ENCODE data around the gene GPR85.
"Not testable (repeated sequence)": the region's sequence is repeated elsewhere in the genome, so short reads cannot be mapped to it uniquely, and the experiment has no call there.

The GPR85 gene

GRCh38 chr7:113084496-113085172, 2.0 kb downstream of the GPR85 start:
- no peak for DNase-seq (ENCODE audit: low read depth in 2 of 2)

GRCh38 chr7:113083816-113084495, 2.7 kb downstream of the GPR85 start:
- DNase-seq (ENCODE audit: low read depth in 2 of 2): no peak

- DNase-seq (ENCODE audit: low read depth in 2 of 2): no peak
These were observed 3.4 kb downstream of the GPR85 start for GRCh38 chr7:113083132-113083815.

- no peak for DNase-seq (ENCODE audit: low read depth in 2 of 2)
These were observed 8.3 kb downstream of the GPR85 start for GRCh38 chr7:113078331-113078730.

GRCh38 chr7:113076703-113077102, 9.9 kb downstream of the GPR85 start:
- DNase-seq (ENCODE audit: low read depth in 2 of 2): no peak

GRCh38 chr7:113071465-113071864, 15.2 kb downstream of the GPR85 start:
- no peak for DNase-seq (ENCODE audit: low read depth in 2 of 2)

GRCh38 chr7:113062499-113062898, 24.1 kb downstream of the GPR85 start:
- no peak for DNase-seq (ENCODE audit: low read depth in 2 of 2)

GRCh38 chr7:113060100-113060499, 26.5 kb downstream of the GPR85 start:
- DNase-seq (ENCODE audit: low read depth in 2 of 2): no peak

GRCh38 chr7:113054938-113055337, 31.7 kb downstream of the GPR85 start:
- DNase-seq (ENCODE audit: low read depth in 2 of 2): no peak

- not testable (repeated sequence) for DNase-seq (ENCODE audit: low read depth in 2 of 2)
These were observed 32.4 kb downstream of the GPR85 start for GRCh38 chr7:113054272-113054671.

GRCh38 chr7:113049221-113049620, 37.4 kb downstream of the GPR85 start:
- not testable (repeated sequence) for DNase-seq (ENCODE audit: low read depth in 2 of 2)

- DNase-seq (ENCODE audit: low read depth in 2 of 2): no peak
These were observed 40.2 kb downstream of the GPR85 start for GRCh38 chr7:113046453-113046852.

GRCh38 chr7:113045379-113045778, 41.2 kb downstream of the GPR85 start:
- no peak for DNase-seq (ENCODE audit: low read depth in 2 of 2)

GRCh38 chr7:113044394-113044793, 42.2 kb downstream of the GPR85 start:
- DNase-seq (ENCODE audit: low read depth in 2 of 2): no peak

- no peak for DNase-seq (ENCODE audit: low read depth in 2 of 2)
These were observed 45.8 kb downstream of the GPR85 start for GRCh38 chr7:113040849-113041248.

- no peak for DNase-seq (ENCODE audit: low read depth in 2 of 2)
These were observed 52.7 kb downstream of the GPR85 start for GRCh38 chr7:113033959-113034358.
